ENCODE measurements around the gene FBXL7.

Gene FBXL7

DNA sequence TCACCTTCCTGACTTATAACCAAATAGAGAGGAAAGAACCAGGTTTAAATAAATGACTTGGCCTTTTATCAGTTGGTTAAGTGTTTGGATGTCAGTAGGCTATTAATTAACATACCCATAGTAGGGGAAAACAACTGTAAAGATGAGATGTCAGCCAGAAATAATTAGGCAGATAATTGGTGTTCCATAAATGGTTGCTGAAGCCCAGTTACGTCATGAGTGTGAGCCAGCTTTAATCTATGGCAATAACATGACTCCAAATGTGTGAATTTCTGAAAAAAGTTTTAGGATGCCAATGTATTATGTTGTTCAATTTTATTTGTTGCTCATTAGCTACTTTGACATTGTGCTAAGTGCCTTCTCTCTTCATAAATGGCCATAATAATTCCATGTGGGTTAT, 180.5 kb downstream of the FBXL7 start:
- no peak for DNase-seq

DNA sequence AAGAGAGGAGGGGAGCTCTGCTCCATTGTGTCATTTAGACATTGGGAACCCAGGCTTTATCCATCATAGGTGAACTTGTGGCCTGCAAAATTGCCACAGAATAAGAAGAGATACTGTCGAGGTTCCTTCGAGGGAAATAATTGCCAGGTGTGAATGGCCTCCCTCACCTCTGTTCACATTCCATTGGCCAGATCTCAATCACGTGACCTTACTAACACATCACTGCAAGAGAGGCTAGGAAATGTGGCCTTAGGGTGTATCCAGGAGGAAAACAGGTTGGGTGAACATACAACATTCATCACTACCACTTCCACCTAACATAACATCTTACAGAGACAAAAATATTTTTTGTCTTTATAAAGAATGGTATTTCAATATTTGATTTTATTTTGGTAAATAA, 182.1 kb downstream of the FBXL7 start:
- DNase-seq = no peak

DNA sequence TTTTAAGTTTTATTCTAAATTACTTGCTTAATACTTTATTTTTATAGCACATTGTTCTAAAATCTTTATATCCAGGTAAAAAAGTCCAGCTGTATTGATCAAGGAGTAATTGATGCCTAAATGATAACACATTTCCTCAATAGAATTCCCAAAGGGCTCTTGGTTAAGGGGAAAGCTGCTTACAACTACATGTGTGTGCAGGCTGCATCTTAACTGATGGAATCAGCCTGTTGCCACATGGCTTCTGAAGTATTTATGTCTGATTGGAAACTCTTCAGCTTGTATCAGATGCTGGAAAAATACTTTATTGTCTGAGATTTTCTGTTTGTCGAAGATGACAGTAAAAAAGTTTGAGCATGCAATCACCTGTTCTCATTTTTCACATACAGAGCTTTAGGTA, 182.6 kb downstream of the FBXL7 start:
- DNase-seq = no peak

DNA sequence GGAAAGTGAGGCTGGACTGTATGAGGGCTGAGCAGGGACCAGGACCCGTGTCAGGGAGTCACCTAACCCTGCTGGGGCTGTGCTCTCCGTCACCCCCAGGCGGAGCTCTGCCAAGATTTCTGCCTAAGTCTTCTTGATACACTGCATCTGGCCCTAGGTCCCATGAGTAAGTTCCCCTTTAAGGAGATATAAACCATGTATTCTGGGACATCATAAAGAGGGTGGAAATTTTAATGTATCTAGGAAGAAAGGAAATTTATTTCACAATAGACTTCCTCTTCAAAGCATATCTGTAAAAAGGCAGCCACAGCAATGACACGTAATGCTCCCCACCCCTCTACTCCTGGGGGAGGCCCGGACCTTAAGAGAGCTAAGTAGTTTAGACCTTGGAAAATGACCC, 183.4 kb downstream of the FBXL7 start:
- no peak for DNase-seq

DNA sequence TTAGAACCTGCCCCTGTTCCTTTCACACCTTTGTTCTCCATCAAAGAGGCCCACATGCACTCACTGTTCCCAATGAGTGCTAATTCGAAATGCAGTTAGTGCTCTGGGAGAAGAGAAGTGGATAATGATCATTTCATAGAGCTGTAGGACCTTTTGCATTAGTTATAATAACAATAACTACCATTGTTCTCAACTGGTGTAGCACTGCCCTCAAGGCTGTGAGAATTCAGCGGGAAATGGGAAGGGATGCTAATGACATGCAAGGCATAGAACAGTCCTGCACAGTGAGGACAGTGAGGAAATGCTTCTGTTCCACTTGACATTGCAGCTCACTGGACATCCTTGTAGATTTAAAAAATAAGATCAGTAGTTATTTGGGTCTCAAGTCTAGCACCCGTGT, 187.4 kb downstream of the FBXL7 start:
- DNase-seq = no peak

DNA sequence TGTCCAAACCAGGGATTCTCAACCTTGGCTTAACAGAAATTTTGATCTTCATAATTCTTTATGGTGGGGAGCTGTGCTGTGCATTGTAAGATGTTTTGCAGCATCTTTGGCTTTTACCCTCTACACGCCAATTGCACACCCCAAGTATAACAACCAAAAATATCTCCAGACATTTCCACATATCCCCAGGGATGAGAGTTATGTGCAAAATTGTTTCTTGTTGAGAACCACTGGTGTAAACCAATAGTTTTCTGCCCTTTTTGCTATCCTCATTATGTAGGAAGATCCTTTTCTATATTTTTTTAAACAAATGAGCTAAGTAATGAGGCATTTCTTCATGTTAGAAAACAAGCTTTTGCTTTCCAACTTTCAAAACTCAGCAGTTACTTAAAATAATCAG, 189.9 kb downstream of the FBXL7 start:
- no peak for DNase-seq

DNA sequence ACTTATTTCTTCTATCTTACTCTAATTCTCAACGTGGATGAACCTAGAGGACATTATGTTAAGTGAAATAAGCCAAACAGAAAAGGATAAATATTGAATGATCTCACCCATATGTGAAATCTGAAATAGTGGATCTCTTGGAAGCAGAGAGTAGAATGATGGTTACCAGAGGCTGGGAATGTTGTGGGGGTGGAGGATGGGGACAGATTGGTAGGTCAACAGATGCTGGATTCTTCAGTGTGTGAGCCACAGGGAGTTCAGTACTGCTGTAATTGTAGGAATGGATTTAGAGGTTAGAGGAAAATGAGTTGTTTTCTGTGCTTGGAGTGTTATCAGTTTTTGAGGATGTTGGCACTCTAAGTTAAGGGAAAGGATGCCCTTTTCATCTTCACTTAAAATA, 190.6 kb downstream of the FBXL7 start:
- DNase-seq = no peak

DNA sequence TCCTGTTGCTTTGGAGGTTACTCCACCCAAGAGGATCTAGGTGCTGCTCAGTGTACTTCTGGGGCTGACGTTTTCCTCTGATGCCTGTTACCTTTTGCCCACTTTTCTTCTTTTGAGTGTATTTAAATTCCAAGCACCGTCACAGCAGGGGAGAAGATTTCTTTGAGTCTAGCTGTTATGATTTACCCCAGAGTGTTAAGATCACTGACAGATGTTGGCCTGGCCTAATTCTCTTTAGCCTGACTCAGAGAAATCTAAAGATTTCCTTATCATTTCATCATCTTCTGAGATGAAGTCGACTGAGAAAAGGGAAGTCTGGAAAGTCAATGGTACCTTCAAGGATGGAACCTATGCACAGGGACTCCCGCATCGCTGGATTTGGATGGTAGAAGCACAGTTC, 191.5 kb downstream of the FBXL7 start:
- DNase-seq = no peak

DNA sequence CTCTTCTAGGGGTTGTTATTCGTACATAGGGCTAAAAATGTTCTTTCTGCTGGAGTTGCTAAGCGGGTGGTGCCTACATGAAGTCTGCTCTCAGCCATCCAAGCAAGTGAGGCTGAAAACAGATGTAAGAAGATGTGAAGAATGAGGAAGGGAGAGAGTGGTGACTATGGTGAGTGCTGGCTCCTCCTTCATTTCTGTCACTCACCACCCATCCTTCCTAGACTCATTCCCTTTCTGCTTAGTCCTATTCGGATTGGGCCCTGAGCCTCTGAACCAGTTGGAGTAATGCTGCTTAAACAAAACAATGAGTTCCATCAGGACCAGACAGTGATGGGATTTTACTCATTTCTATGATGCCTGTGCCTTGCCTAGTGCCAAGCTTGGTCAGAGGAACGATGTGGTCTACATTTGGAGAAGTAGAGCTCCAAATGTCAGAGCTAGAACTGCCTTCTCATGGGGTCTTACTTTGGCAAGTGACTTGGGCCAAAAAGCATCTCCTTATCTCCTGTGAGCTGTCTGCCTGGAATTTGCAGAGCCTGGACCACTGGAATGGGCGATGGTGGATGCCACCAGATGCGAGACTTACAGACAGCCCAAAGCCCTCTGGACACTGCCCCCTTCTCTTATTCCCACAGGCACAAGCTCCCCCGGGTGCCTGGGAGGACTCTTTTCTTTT, 192.9 kb downstream of the FBXL7 start:
- DNase-seq = no peak

DNA sequence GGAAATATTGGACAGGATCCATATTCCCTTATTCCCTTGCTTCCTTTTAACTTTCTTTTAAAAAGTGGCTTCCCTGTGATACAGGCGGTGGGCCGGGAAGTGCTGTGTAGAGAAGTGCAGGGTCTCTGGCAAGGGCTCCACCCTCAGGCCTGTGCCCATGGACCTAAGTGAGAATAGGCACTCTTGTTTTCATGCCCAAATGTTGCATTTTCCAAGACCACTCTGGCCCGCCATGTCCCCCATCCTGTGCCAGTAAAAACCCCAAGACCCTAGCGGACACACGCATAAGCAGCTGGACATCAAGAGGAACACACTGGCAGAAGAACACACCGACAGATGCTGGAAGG, 193.4 kb downstream of the FBXL7 start:
- DNase-seq = no peak

DNA sequence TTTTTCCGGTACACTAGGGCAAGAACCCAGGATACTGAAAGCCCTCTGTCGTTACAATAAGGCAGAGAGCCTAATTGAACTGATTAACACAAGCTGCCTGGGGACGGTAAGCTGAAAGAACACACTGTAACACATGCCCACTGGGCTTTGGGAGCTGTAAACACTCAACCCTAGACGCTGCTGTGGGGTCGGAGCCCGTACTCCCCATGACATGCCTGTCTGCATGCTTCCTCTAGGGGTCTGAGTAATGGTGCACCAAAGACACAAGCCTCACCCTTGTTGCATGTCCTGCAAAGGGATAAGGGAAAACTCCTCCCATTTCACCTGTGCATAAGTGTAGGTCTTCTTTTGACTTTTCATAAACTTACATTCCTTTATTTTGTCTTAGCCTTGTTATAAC, 194.0 kb downstream of the FBXL7 start:
- no peak for DNase-seq

DNA sequence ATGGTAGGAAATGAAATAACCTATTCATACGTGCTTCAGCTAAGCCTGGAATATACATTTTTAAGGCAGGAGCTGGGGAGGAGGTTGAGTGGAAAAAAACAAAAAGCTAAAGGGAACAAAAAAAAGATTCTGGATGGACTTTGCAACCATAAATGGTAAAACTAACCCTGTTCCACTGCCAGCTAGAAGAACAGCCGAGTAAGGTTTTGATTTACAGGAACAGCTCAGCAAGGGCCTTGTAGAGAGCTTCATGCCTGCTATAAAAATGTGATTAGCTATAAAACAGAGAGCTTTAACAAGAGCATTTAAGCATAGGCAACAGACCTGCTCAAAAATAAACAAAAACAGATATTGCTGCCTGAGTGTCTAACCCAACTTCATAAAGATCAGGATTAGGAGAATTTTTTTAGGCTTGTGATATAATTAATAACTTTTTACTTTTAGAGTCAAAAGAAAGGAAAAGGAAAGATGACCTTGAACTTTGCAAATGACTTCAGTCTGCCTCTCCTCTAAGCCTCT, 194.8 kb downstream of the FBXL7 start:
- no peak for DNase-seq

DNA sequence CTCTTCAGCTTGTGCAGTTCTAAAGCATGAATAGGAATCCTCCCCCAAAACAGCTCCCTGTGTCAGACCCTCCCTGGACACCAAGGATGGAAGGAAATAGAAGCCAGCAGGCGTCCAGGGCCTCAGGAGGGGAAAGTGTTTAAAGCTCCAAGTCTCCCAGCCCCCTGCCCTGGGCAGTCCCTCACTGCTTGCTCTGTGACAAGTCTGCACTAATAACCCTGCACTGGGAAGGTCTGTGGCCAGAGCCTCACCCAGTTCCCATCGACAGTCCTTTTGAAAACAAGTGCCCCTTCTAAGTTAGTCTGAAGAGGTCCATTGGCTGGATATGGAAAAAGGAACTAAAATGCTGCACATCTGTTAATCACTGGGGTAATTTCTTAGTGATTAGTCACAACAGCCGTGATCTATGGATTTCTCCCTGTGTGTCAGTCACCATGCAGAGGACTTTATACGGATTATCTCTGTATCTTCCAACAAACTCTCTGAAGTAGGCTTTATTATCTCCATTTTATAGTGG, 195.3 kb downstream of the FBXL7 start:
- DNase-seq = no peak

DNA sequence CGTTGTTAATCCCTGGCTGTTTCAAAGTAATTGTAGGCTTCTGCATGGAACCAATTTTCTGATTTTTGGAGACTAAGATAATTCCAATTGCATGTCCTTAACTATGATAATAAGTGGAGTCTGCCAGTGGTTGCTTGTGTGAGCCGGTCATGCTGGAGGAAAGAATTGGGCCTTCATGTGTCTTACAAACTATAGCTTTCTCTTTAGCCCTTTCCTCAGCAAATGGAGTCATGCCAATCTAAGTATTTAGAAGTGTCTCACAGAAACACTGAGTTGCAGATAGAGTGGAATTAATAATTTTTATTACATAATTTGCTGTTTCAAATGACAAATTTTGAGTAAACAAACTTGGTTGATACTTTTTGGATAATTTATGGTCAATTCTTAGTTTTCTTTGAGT, 200.4 kb downstream of the FBXL7 start:
- DNase-seq = no peak

DNA sequence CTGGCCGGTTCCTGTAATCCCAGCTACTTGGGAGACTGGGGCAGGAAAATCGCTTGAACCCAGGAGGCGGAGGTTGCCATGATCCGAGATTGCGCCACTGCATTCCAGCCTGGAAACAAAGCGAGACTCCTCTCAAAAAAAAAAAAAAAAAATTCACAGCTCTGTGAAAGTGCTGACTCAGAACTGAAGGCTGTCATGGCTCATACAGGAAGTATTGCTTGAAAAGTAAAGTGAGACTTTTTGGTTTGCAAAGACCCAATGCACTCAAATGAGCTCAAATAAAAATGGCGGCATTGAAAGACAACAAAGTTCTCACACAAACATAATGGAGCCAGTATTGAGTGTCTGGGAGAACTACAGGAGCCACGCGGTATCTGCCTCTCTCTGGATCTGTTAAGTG, 202.1 kb downstream of the FBXL7 start:
- DNase-seq = no peak

DNA sequence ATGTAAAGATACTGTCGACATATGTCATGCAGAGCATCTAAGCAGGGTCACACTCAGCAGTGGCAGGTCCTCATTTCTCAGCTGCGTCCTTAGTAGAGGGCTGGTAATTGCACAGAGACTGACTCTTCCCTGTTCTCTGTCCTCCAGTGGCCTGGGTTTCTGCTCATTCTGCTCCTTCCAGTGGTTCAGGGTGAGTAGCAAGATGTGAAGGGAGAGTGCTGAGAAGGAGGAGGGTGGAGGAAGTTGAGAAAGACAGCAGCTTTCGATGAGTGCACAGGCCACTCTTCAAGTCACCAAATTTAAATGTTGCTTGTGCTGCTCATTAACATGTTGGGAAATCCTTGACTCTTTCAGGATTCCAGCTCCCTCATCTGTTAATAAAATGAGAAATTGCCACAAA, 203.9 kb downstream of the FBXL7 start:
- no peak for DNase-seq

DNA sequence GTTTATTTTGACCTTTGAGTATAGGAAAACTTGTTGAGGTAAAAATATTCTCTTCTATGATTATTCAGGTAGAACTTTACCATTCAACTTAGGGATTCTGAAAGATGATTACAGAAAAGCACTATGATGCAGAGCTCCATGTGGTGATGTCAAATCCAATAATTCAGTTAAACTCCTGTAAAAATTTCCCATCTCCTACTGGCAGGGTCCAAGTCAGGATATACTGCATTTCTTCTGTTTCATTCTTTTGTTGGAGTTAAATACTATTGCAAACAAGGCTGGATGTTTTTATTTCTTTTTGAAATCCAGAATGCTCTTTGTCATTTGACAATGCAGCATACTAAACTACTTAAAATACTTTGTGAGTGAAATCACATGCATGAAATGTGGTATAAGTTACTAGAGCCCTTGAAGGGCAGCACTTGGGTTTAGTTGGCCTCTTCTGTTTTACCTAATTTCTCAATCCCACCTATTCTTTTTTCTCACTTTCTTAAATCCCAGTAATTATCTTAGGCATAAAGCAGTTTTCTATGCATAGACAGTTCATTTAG, 204.5 kb downstream of the FBXL7 start:
- DNase-seq = no peak

DNA sequence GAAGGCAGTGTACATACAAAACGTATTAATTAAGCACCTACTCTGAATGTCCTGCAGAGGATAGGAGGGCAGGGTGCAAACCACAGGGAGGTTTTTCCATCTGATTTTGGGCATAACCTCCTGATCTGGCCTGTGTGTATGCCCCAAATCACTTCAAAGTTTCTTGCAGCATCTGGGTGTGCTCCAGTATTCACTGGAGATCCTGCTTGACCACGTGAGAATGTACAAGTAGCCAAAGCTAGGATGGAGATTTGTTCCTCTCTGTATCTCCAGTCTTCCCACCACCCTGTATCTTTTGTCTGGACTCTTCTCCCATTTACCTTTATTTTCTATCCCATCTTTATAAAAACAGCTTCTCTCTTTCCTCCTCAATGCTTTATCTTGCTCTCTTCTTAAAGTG, 207.7 kb downstream of the FBXL7 start:
- DNase-seq = no peak

DNA sequence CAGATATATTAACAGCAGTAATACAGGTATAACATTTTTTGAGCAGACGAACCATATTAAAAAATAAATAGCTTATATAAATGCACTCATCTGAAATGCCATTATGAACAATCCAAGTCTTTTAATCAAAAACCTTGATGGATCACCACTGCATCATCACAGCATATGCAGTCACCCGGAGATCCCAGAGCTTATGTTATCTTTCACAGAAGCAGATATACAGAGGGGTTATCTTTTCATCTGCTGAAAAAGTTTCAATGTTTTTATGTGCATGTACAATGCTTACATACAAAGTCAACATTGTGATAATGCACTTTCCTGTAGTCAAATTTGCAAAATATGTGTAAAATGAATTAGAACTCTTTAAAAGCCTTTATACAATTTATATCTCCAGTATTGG, 211.9 kb downstream of the FBXL7 start:
- DNase-seq = no peak

DNA sequence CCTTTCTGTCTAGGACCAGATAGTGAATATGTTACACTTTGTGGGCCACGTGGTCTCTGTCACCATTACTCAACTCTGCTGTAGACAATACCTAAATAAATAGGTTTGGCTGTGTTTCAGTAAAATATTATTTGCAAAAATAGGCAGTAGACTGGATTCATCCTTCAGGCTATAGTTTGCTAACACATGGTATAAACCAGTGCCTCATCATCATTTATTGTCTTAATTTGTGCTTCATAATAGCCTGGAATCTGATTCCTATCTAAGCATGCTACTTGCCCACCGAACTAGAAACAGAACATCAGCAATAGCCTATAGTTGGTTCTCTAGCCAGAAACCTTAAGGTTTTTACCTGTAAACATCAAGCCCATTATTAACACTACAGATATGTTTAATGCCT, 215.6 kb downstream of the FBXL7 start:
- DNase-seq = no peak

DNA sequence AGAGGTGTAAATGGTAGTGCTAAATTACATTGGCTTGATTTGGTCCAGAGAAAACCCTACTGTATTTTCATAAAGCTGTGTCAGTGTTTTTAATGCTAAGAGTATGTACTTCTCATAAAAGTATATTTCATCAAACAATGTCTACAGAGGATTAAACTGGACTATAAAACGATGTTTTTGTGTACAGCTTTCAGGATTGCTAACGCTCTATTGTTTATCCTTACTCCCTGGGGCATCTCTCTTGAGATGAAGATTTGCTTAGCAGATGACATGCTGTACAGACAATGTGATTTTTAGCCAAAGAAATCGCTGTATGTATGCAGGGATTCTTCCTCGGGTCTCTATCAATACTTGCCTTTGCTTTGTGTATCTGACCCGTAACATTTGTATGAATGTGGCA, 216.0 kb downstream of the FBXL7 start:
- no peak for DNase-seq

DNA sequence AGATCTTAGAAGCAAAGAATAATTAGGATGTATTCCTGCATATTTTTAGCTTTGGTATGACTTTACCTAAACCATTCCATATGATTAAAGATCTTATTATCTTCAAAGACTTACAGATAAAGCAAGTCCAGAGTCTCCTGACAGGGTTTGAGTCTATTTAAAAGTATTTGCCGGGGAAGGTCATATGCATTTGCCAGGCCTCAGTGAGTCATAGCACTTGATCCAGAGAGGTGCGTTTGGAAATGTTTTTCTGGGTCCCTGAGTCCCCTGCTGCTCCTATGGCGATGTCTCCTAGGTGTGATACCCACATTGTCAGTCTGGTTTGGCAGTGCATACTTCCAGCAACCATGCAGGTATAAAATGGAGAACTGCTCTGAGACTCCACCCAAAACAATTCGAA, 217.0 kb downstream of the FBXL7 start:
- DNase-seq = no peak

DNA sequence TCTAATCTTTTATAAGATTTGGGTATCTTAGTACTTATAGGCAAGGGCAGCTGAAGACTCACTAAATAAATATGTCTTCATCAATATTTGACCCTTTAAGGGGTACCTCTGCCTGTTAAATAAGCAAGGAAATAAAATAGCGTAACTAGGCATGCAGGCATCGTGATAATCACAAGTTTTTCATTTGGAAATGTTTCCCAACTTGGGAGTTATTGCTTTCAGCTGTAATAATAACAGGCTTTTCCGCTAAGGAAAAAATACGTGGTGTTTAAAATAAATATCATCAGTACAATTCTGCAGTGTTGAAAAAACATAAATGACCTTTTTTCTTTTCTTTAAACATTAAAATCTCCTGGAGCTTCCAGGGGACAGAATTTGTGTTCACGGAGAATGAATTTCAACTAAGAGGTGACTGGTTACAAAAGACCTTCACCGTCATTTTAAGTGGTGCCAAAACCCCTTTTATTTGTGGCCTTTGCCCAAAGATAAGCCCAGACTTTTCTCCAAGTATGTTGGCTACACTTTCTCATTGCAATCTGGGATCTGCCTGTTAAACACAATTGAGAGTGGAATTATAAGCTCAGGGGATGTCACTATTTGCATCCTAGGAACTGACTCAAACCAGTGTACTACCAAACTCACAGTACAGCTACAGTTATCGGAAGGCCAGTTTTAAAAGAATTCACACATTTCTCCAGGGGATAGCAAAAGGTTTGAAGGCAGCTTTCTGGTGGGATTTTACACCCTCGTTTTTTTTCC, 218.6 kb downstream of the FBXL7 start:
- DNase-seq = no peak

DNA sequence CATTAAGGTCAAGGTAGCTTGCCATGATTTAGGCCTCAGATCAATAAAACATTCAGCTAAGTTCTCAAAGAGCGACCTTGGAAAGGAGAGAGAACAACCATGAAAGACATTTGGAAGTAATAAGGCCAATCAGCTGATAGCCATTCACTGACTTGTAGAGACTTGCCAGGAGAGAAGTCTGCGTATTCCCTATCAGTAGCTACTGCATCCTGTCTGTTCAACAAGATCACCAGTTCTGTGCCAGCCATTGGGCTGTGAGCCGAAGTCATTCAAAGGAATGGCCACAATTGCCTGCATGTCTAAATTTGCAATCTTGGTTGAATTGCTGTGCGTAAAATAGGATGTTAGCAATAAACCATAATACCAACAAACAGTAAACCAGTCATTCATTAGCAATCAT, 219.8 kb downstream of the FBXL7 start:
- no peak for DNase-seq

Measured in stimulated activated CD8-positive, alpha-beta memory T cell treated with anti-CD3 and anti-CD28 coated beads, Interleukin-4, amount 100 ng/mL, for 48 hours (primary cell).